SIG-M5 treated with dmso at 0.1 percent for 504 hours (cell line): Measurements from ENCODE around the gene LRRC28.

Experiments used
- DNase-seq: peaks from one replicate; lab custom pipeline; 2025; ENCODE audit not compliant: unreplicated experiment; lab: John Stamatoyannopoulos, UW

LRRC28 gene

GRCh38 chr15:99249270-99249841, 1.9 kb upstream of the LRRC28 start, which contains the start of gene TTC23:
TSS of gene TTC23 (minus strand) at chr15:99249581. CDS start at chr15:99228712, 20,869 bp downstream.
- DNase-seq, result peak; percentile 27

GRCh38 chr15:99250001-99250400, 1.3 kb upstream of the LRRC28 start:
- no peak for DNase-seq

- DNase-seq, result no peak
These were observed 806 bp upstream of the LRRC28 start for GRCh38 chr15:99250494-99250856.

- no peak for DNase-seq
These were observed 1.0 kb downstream of the LRRC28 start for GRCh38 chr15:99252326-99252725.

- DNase-seq, result no peak
These were observed 2.3 kb downstream of the LRRC28 start for GRCh38 chr15:99253381-99254090.

GRCh38 chr15:99257107-99257750, 5.9 kb downstream of the LRRC28 start:
- DNase-seq, result no peak

- no peak for DNase-seq
These were observed 12.8 kb downstream of the LRRC28 start for GRCh38 chr15:99264125-99264524.

GRCh38 chr15:99265541-99266070, 14.3 kb downstream of the LRRC28 start:
- no peak for DNase-seq

GRCh38 chr15:99267957-99268356, 16.7 kb downstream of the LRRC28 start:
- DNase-seq, result no peak

GRCh38 chr15:99268431-99268830, 17.1 kb downstream of the LRRC28 start:
- DNase-seq, result no peak

GRCh38 chr15:99273801-99274200, 22.5 kb downstream of the LRRC28 start:
- no peak for DNase-seq

- no peak for DNase-seq
These were observed 23.8 kb downstream of the LRRC28 start for GRCh38 chr15:99275061-99275460.

- no peak for DNase-seq
These were observed 24.3 kb downstream of the LRRC28 start for GRCh38 chr15:99275525-99276128.

GRCh38 chr15:99279290-99279689, 28.0 kb downstream of the LRRC28 start:
- DNase-seq, result no peak

GRCh38 chr15:99279827-99280226, 28.5 kb downstream of the LRRC28 start:
- no peak for DNase-seq

GRCh38 chr15:99282121-99282520, 30.8 kb downstream of the LRRC28 start:
- no peak for DNase-seq

- no peak for DNase-seq
These were observed 31.3 kb downstream of the LRRC28 start for GRCh38 chr15:99282586-99282985.

GRCh38 chr15:99283717-99284116, 32.4 kb downstream of the LRRC28 start:
- no peak for DNase-seq

- DNase-seq, result no peak
These were observed 40.4 kb downstream of the LRRC28 start for GRCh38 chr15:99291643-99292042.

- DNase-seq, result no peak
These were observed 44.6 kb downstream of the LRRC28 start for GRCh38 chr15:99295840-99296239.

- no peak for DNase-seq
These were observed 45.1 kb downstream of the LRRC28 start for GRCh38 chr15:99296386-99296785.

- DNase-seq, result no peak
These were observed 52.6 kb downstream of the LRRC28 start for GRCh38 chr15:99303907-99304306.
